ENCODE results near the gene KRTAP12-3.
"Not testable (repeated sequence)": the region's sequence is repeated elsewhere in the genome, so short reads cannot be mapped to it uniquely, and the experiment has no call there.

Gene KRTAP12-3

DNA sequence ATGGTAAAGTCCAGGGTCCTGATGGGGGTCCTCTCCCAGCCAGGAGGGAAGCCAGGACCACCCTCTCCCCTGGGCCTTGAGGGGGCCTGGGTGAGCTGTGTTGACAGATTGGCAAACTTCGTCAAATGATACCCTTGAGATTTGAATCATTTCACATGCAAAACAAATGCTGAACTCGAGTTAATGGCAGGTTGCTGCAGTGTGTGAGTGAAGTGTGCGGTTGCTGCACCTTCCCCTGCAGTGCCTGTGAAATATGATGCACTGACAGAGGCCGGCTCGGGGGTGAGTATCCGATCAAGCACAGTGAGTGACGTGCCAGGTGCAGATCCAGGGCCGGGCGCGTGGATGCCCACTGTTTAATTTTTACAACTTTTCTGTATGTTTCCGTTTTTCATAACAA lies 29.9 kb downstream of the KRTAP12-3 start:
- Histone ChIP-seq H2BK120ac (ENCODE audit: low read depth, low read length) (no peak overlapping the region), H2BK12ac (ENCODE audit: low read length) (no peak overlapping the region)

GRCh38 chr21:44689740-44690139 lies 32.0 kb downstream of the KRTAP12-3 start:
- not testable (repeated sequence) for H3K36me3 ChIP-seq (replicated peaks in 1 of 2; ENCODE audit: control insufficient read depth in 2 of 2, insufficient read depth in 2 of 2, low read length in 2 of 2); H3K23ac ChIP-seq (ENCODE audit: low read depth, low read length, poor library complexity); H3K4ac ChIP-seq (ENCODE audit: low read length); H2BK15ac ChIP-seq (ENCODE audit: low read length); H3K4me2 ChIP-seq (ENCODE audit: insufficient read depth, low read length, poor library complexity, severe bottlenecking); H4K8ac ChIP-seq (ENCODE audit: low read depth, low read length); H2BK5ac ChIP-seq (ENCODE audit: low read length); H3K27ac ChIP-seq (replicated peaks; ENCODE audit: low read length); H3K79me1 ChIP-seq (ENCODE audit: low read depth, low read length); DNase-seq (ENCODE audit: low spot score); H3K4me3 ChIP-seq (ENCODE audit: low read length in 2 of 2); H3K14ac ChIP-seq (ENCODE audit: low read length); H3K9ac ChIP-seq (ENCODE audit: low read depth, low read length, poor library complexity); H3K18ac ChIP-seq (ENCODE audit: low read length); H3K9me3 ChIP-seq (replicated peaks in 1 of 2; ENCODE audit: control insufficient read depth in 2 of 2, insufficient read depth in 1 of 2, low read depth in 1 of 2, low read length in 2 of 2); H2AK5ac ChIP-seq (ENCODE audit: low read depth, low read length); H2BK120ac ChIP-seq (ENCODE audit: low read depth, low read length); H4K91ac ChIP-seq (ENCODE audit: low read depth, low read length, poor library complexity); H2AFZ ChIP-seq (ENCODE audit: low read length); H3K27me3 ChIP-seq (ENCODE audit: control insufficient read depth in 3 of 3, insufficient read depth in 3 of 3, low read depth in 1 of 3, low read length in 3 of 3); H2BK12ac ChIP-seq (ENCODE audit: low read length)
- peaks cover 5 to 13% of the 10 kb centered on the region in 2 donors for H3K4me1 ChIP-seq (ENCODE audit: control insufficient read depth in 2 of 2, insufficient read depth in 1 of 2, low read depth in 1 of 2, low read length in 2 of 2)
- WGBS, 2 donors (ENCODE audit: extremely low coverage in 2 of 2, insufficient read length in 2 of 2, insufficient replicate concordance in 1 of 2): no CpG with 5 or more reads among the region's 3 CpGs

More for the DNA sequence above, 29.9 kb downstream of the KRTAP12-3 start:
- Histone ChIP-seq H3K79me1 (ENCODE audit: low read depth, low read length) (no peaks in the 10 kb centered on the region), H2AFZ (ENCODE audit: low read length) (no peak overlapping the region), H3K23ac (ENCODE audit: low read depth, low read length, poor library complexity) (no peak overlapping the region), H3K14ac (ENCODE audit: low read length) (peak overlapping the region; percentile 32), H4K91ac (ENCODE audit: low read depth, low read length, poor library complexity) (no peak overlapping the region), H2BK15ac (ENCODE audit: low read length) (no peak overlapping the region), H3K27me3 (ENCODE audit: control insufficient read depth in 3 of 3, insufficient read depth in 3 of 3, low read depth in 1 of 3, low read length in 3 of 3) (peaks cover 0 to 9% (median 0%) of the 10 kb centered on the region in 3 experiments), H3K4me3 (ENCODE audit: low read length in 2 of 2) (no peak overlapping the region), H3K9me3 (replicated peaks in 1 of 2; ENCODE audit: control insufficient read depth in 2 of 2, insufficient read depth in 1 of 2, low read depth in 1 of 2, low read length in 2 of 2) (peaks cover 0 to 1% of the 10 kb centered on the region in 2 donors), H4K8ac (ENCODE audit: low read depth, low read length) (no peak overlapping the region), H3K27ac (replicated peaks; ENCODE audit: low read length) (no peak overlapping the region), H2AK5ac (ENCODE audit: low read depth, low read length) (no peak overlapping the region), H3K4me1 (ENCODE audit: control insufficient read depth in 2 of 2, insufficient read depth in 1 of 2, low read depth in 1 of 2, low read length in 2 of 2) (peaks cover 5 to 13% of the 10 kb centered on the region in 2 donors), H3K36me3 (replicated peaks in 1 of 2; ENCODE audit: control insufficient read depth in 2 of 2, insufficient read depth in 2 of 2, low read length in 2 of 2) (no peaks in the 10 kb centered on the region), H2BK5ac (ENCODE audit: low read length) (no peak overlapping the region), H3K4me2 (ENCODE audit: insufficient read depth, low read length, poor library complexity, severe bottlenecking) (no peak overlapping the region), H3K4ac (ENCODE audit: low read length) (no peak overlapping the region), H3K9ac (ENCODE audit: low read depth, low read length, poor library complexity) (peak overlapping the region; percentile 76), H3K18ac (ENCODE audit: low read length) (no peak overlapping the region)
- WGBS, 2 donors (ENCODE audit: extremely low coverage in 2 of 2, insufficient read length in 2 of 2, insufficient replicate concordance in 1 of 2): no CpG with 5 or more reads among the region's 11 CpGs
- DNase-seq (ENCODE audit: low spot score): no peak

DNA sequence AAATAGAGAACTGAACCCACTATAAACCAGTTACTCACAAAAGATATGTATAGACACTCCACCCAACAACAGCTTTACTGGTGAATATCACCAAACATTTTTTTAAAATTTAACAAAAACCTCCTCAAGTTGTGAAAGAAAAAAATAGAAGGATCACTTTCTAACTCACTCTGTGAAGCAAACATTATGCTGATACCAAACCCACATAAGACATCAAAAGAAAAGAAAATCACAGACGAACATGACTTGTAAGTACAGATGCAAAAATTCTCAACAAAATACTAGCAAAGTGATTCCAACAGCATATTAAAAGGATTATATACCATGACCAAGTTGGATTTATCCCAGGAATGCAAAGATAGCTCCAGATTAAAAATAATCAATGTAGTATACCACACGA lies 34.0 kb downstream of the KRTAP12-3 start:
- Histone ChIP-seq H2AFZ (ENCODE audit: low read length) (no peak overlapping the region), H3K4ac (ENCODE audit: low read length) (no peak overlapping the region), H3K79me1 (ENCODE audit: low read depth, low read length) (no peaks in the 10 kb centered on the region), H3K23ac (ENCODE audit: low read depth, low read length, poor library complexity) (no peak overlapping the region), H2BK15ac (ENCODE audit: low read length) (no peak overlapping the region), H3K18ac (ENCODE audit: low read length) (no peak overlapping the region), H3K14ac (ENCODE audit: low read length) (no peak overlapping the region), H3K36me3 (replicated peaks in 1 of 2; ENCODE audit: control insufficient read depth in 2 of 2, insufficient read depth in 2 of 2, low read length in 2 of 2) (no peaks in the 10 kb centered on the region), H3K9me3 (replicated peaks in 1 of 2; ENCODE audit: control insufficient read depth in 2 of 2, insufficient read depth in 1 of 2, low read depth in 1 of 2, low read length in 2 of 2) (peaks cover 0 to 3% of the 10 kb centered on the region in 2 donors), H3K27me3 (ENCODE audit: control insufficient read depth in 3 of 3, insufficient read depth in 3 of 3, low read depth in 1 of 3, low read length in 3 of 3) (peaks cover 0 to 19% (median 0%) of the 10 kb centered on the region in 3 experiments), H3K9ac (ENCODE audit: low read depth, low read length, poor library complexity) (no peak overlapping the region), H4K91ac (ENCODE audit: low read depth, low read length, poor library complexity) (no peak overlapping the region), H3K4me3 (ENCODE audit: low read length in 2 of 2) (no peak overlapping the region), H2BK5ac (ENCODE audit: low read length) (no peak overlapping the region), H2AK5ac (ENCODE audit: low read depth, low read length) (no peak overlapping the region), H3K4me2 (ENCODE audit: insufficient read depth, low read length, poor library complexity, severe bottlenecking) (no peak overlapping the region), H2BK120ac (ENCODE audit: low read depth, low read length) (no peak overlapping the region), H3K27ac (replicated peaks; ENCODE audit: low read length) (no peak overlapping the region), H4K8ac (ENCODE audit: low read depth, low read length) (no peak overlapping the region), H2BK12ac (ENCODE audit: low read length) (no peak overlapping the region), H3K4me1 (ENCODE audit: control insufficient read depth in 2 of 2, insufficient read depth in 1 of 2, low read depth in 1 of 2, low read length in 2 of 2) (peaks cover 2 to 8% of the 10 kb centered on the region in 2 donors)
- no peak for DNase-seq (ENCODE audit: low spot score)
- no CpG with 5 or more reads among the region's 2 CpGs for WGBS, 2 donors (ENCODE audit: extremely low coverage in 2 of 2, insufficient read length in 2 of 2, insufficient replicate concordance in 1 of 2)

DNA sequence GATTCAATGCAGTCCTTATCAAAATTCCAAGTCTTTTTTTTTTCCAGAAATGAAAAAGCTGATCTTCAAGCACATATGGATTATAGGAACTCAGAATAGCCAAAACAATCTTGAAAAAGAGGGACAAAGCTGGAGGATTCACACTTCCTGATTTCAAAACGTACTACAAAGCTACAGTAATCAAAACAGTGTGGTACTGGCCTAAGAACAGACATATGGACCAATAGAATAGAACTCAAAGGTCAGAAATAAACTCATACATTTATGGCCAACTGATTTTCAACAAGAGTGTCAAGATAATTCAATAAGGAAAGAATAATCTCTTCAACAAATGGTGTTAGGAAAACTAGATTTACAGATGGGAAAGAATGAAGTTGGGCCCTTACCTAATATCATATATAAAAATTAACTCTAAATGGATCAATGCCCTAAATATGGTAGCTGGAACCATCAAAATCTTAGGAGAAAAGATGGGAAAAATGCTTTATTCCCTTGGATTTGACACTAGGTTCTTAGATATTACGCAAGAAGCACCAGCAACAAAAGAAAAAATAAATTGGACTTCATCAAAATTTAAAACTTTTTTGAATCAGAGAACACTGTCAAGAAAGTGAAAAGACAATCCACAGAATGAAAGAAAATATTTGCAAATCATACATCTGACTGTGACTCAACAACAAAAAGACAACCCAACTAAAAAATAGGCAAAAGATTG lies 35.2 kb downstream of the KRTAP12-3 start:
- Histone ChIP-seq H2BK120ac (ENCODE audit: low read depth, low read length) (no peak overlapping the region), H3K27ac (replicated peaks; ENCODE audit: low read length) (no peak overlapping the region), H3K23ac (ENCODE audit: low read depth, low read length, poor library complexity) (no peak overlapping the region), H3K18ac (ENCODE audit: low read length) (no peak overlapping the region), H3K9ac (ENCODE audit: low read depth, low read length, poor library complexity) (no peak overlapping the region), H3K4me2 (ENCODE audit: insufficient read depth, low read length, poor library complexity, severe bottlenecking) (no peak overlapping the region), H2BK5ac (ENCODE audit: low read length) (no peak overlapping the region), H3K14ac (ENCODE audit: low read length) (no peak overlapping the region), H3K9me3 (replicated peaks in 1 of 2; ENCODE audit: control insufficient read depth in 2 of 2, insufficient read depth in 1 of 2, low read depth in 1 of 2, low read length in 2 of 2) (peaks cover 0 to 3% of the 10 kb centered on the region in 2 donors), H3K79me1 (ENCODE audit: low read depth, low read length) (no peaks in the 10 kb centered on the region), H3K4me3 (ENCODE audit: low read length in 2 of 2) (no peak overlapping the region), H2BK12ac (ENCODE audit: low read length) (no peak overlapping the region), H2AFZ (ENCODE audit: low read length) (no peak overlapping the region), H4K8ac (ENCODE audit: low read depth, low read length) (no peak overlapping the region), H2AK5ac (ENCODE audit: low read depth, low read length) (no peak overlapping the region), H4K91ac (ENCODE audit: low read depth, low read length, poor library complexity) (no peak overlapping the region), H3K27me3 (ENCODE audit: control insufficient read depth in 3 of 3, insufficient read depth in 3 of 3, low read depth in 1 of 3, low read length in 3 of 3) (peaks cover 0 to 13% (median 0%) of the 10 kb centered on the region in 3 experiments), H3K4me1 (ENCODE audit: control insufficient read depth in 2 of 2, insufficient read depth in 1 of 2, low read depth in 1 of 2, low read length in 2 of 2) (peaks cover 2 to 8% of the 10 kb centered on the region in 2 donors), H3K36me3 (replicated peaks in 1 of 2; ENCODE audit: control insufficient read depth in 2 of 2, insufficient read depth in 2 of 2, low read length in 2 of 2) (no peaks in the 10 kb centered on the region), H2BK15ac (ENCODE audit: low read length) (no peak overlapping the region), H3K4ac (ENCODE audit: low read length) (no peak overlapping the region)
- no CpG with 5 or more reads among the region's 2 CpGs for WGBS, 2 donors (ENCODE audit: extremely low coverage in 2 of 2, insufficient read length in 2 of 2, insufficient replicate concordance in 1 of 2)
- no peak for DNase-seq (ENCODE audit: low spot score)
